Mesendoderm (in vitro differentiated cells): ENCODE results near the gene MSRB3.

Experiments
- DNase-seq: peaks from one replicate; pipeline ENCODE4 v3.0.0; 2013
- H2AK5ac ChIP-seq: 2 replicates; pipeline ENCODE4 v1.6.1; 2013; ENCODE audit warnings: low read length, inconsistent platforms
- H2BK120ac ChIP-seq: 2 replicates; pipeline ENCODE4 v1.6.1; 2013; ENCODE audit warnings: low read depth, mild to moderate bottlenecking, low read length, moderate library complexity, mixed read lengths
- H2BK15ac ChIP-seq: replicated peaks from 2 replicates; pipeline ENCODE4 v1.6.1; 2013; ENCODE audit warnings: low read depth, mild to moderate bottlenecking, moderate library complexity
- H2BK5ac ChIP-seq: 2 replicates; pipeline ENCODE4 v1.6.1; 2013; ENCODE audit warnings: low read length, inconsistent platforms
- H3K18ac ChIP-seq: 2 replicates; pipeline ENCODE4 v1.6.1; 2013; ENCODE audit warnings: mild to moderate bottlenecking, low read length, mixed read lengths
- H3K23ac ChIP-seq: one replicate; pipeline ENCODE4 v1.6.1; 2013; ENCODE audit warnings: low read length
- H3K27ac ChIP-seq: 2 replicates; pipeline ENCODE4 v1.5.1; 2013; ENCODE audit warnings: low read depth, mild to moderate bottlenecking, inconsistent platforms, low read length, moderate library complexity
- H3K27me3 ChIP-seq: 2 replicates; pipeline ENCODE4 v1.6.1; 2013; ENCODE audit warnings: low read length, control low read depth, mild to moderate bottlenecking, inconsistent platforms; ENCODE audit not compliant: insufficient read depth, poor library complexity
- H3K36me3 ChIP-seq: 2 replicates; pipeline ENCODE4 v1.6.1; 2013; ENCODE audit warnings: low read length, inconsistent platforms; ENCODE audit not compliant: control insufficient read depth, insufficient read depth
- H3K4ac ChIP-seq: one replicate; pipeline ENCODE4 v1.6.1; 2013; ENCODE audit warnings: low read depth, mild to moderate bottlenecking, low read length, moderate library complexity
- H3K4me1 ChIP-seq: 2 replicates; pipeline ENCODE4 v1.6.1; 2013; ENCODE audit warnings: low read depth, low read length, inconsistent platforms; ENCODE audit not compliant: control insufficient read depth
- H3K4me2 ChIP-seq: 2 replicates; pipeline ENCODE4 v1.6.1; 2013; ENCODE audit warnings: low read length
- H3K4me3 ChIP-seq: 2 replicates; pipeline ENCODE4 v1.5.1; 2013; ENCODE audit warnings: mild to moderate bottlenecking, low read length
- H3K56ac ChIP-seq: one replicate; pipeline ENCODE4 v1.6.1; 2013; ENCODE audit warnings: low read length
- H3K79me1 ChIP-seq: 2 replicates; pipeline ENCODE4 v1.6.1; 2013; ENCODE audit warnings: low read length, inconsistent platforms
- H3K79me2 ChIP-seq: 2 replicates; pipeline ENCODE4 v1.6.1; 2013; ENCODE audit warnings: mild to moderate bottlenecking, low read length; ENCODE audit not compliant: control insufficient read depth, insufficient read depth
- H3K9ac ChIP-seq: 2 replicates; pipeline ENCODE4 v1.6.1; 2013; ENCODE audit warnings: low read length, inconsistent platforms
- H4K5ac ChIP-seq: one replicate; pipeline ENCODE4 v1.6.1; 2013; ENCODE audit warnings: low read length
- H4K8ac ChIP-seq: one replicate; pipeline ENCODE4 v1.6.1; 2013; ENCODE audit warnings: low read depth, mild to moderate bottlenecking, control low read depth, low read length, moderate library complexity
- WGBS: extraction: QIAGEN DNeasy Blood & Tissue Kit; methylation state at CpG from one replicate; pipeline ENCODE4 v1.1.7; 2013; ENCODE audit warnings: low lambda C conversion rate, missing lambda C conversion rate; ENCODE audit not compliant: insufficient coverage; ENCODE audit errors: extremely low coverage; 5-methylcytosine and 5-hydroxymethylcytosine counted together

Gene MSRB3

GRCh38 chr12:65462484-65462883, 184.0 kb downstream of the MSRB3 start:
- Histone ChIP-seq H3K79me1 (no peaks in the 10 kb centered on the region), H4K5ac (no peak overlapping the region), H2BK120ac (no peak overlapping the region), H3K4me2 (no peak overlapping the region), H3K18ac (no peak overlapping the region), H3K4me1 (no peaks in the 10 kb centered on the region), H2BK5ac (no peak overlapping the region), H3K4ac (no peak overlapping the region), H3K9ac (no peak overlapping the region), H3K27me3 (no peaks in the 10 kb centered on the region), H2AK5ac (no peak overlapping the region), H3K23ac (no peak overlapping the region), H2BK15ac (no peak overlapping the region), H3K56ac (no peak overlapping the region), H3K4me3 (no peak overlapping the region), H4K8ac (no peak overlapping the region), H3K79me2 (no peaks in the 10 kb centered on the region), H3K27ac (no peak overlapping the region), H3K36me3 (no peaks in the 10 kb centered on the region)
- no peak for DNase-seq
- WGBS = no CpG with 5 or more reads among the region's 2 CpGs

DNA sequence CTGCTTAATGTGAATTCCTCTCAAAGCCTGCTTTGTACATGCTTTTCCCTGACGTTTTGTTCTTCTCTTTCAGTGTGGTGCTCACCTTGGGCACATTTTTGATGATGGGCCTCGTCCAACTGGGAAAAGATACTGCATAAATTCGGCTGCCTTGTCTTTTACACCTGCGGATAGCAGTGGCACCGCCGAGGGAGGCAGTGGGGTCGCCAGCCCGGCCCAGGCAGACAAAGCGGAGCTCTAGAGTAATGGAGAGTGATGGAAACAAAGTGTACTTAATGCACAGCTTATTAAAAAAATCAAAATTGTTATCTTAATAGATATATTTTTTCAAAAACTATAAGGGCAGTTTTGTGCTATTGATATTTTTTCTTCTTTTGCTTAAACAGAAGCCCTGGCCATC, 184.6 kb downstream of the MSRB3 start:
- no CpG with 5 or more reads among the region's 9 CpGs for WGBS
- Histone ChIP-seq H4K5ac (no peak overlapping the region), H3K4me1 (no peaks in the 10 kb centered on the region)

GRCh38 chr12:65463611-65464010, 185.1 kb downstream of the MSRB3 start:
- no peak overlapping the region for H3K27ac ChIP-seq
- no peak overlapping the region for H2BK15ac ChIP-seq
- H4K5ac ChIP-seq = no peak overlapping the region
- no peak overlapping the region for H4K8ac ChIP-seq
- H3K36me3 ChIP-seq = no peaks in the 10 kb centered on the region
- H3K4me2 ChIP-seq = no peak overlapping the region
- no CpG with 5 or more reads among the region's 1 CpG for WGBS
- no peak overlapping the region for H2AK5ac ChIP-seq
- H2BK5ac ChIP-seq = no peak overlapping the region
- H2BK120ac ChIP-seq = no peak overlapping the region
- H3K79me2 ChIP-seq = no peaks in the 10 kb centered on the region
- H3K4me3 ChIP-seq = no peak overlapping the region
- no peak overlapping the region for H3K18ac ChIP-seq
- no peaks in the 10 kb centered on the region for H3K27me3 ChIP-seq
- no peaks in the 10 kb centered on the region for H3K79me1 ChIP-seq
- no peak overlapping the region for H3K23ac ChIP-seq
- DNase-seq = no peak
- no peak overlapping the region for H3K4ac ChIP-seq
- H3K4me1 ChIP-seq = no peaks in the 10 kb centered on the region
- no peak overlapping the region for H3K56ac ChIP-seq
- H3K9ac ChIP-seq = no peak overlapping the region

More for the DNA sequence above, 184.6 kb downstream of the MSRB3 start:
- no peak overlapping the region for H2BK120ac ChIP-seq
- no peak overlapping the region for H3K9ac ChIP-seq
- no peak overlapping the region for H2BK15ac ChIP-seq
- no peaks in the 10 kb centered on the region for H3K79me1 ChIP-seq
- H3K4me2 ChIP-seq = no peak overlapping the region
- H4K8ac ChIP-seq = no peak overlapping the region
- H3K18ac ChIP-seq = no peak overlapping the region
- H3K23ac ChIP-seq = no peak overlapping the region
- no peaks in the 10 kb centered on the region for H3K36me3 ChIP-seq
- no peak overlapping the region for H3K4me3 ChIP-seq
- no peaks in the 10 kb centered on the region for H3K27me3 ChIP-seq
- no peak overlapping the region for H3K56ac ChIP-seq
- DNase-seq = no peak
- no peak overlapping the region for H2BK5ac ChIP-seq
- no peak overlapping the region for H3K27ac ChIP-seq
- no peaks in the 10 kb centered on the region for H3K79me2 ChIP-seq
- no peak overlapping the region for H2AK5ac ChIP-seq
- no peak overlapping the region for H3K4ac ChIP-seq

GRCh38 chr12:65464930-65465329, 186.4 kb downstream of the MSRB3 start:
- Histone ChIP-seq H3K56ac (no peak overlapping the region), H4K8ac (no peak overlapping the region), H3K27ac (no peak overlapping the region), H2BK5ac (no peak overlapping the region), H3K36me3 (no peaks in the 10 kb centered on the region), H2BK120ac (no peak overlapping the region), H4K5ac (no peak overlapping the region), H3K9ac (no peak overlapping the region), H2BK15ac (no peak overlapping the region), H3K79me1 (no peaks in the 10 kb centered on the region), H3K18ac (no peak overlapping the region), H3K23ac (no peak overlapping the region), H3K4me3 (no peak overlapping the region), H3K27me3 (no peaks in the 10 kb centered on the region), H3K79me2 (no peaks in the 10 kb centered on the region), H3K4me2 (no peak overlapping the region), H3K4ac (no peak overlapping the region), H3K4me1 (no peaks in the 10 kb centered on the region), H2AK5ac (no peak overlapping the region)
- 100% methylated on average over 1 of the region's 3 CpGs for WGBS
- DNase-seq = no peak

GRCh38 chr12:65465766-65466547, 187.5 kb downstream of the MSRB3 start:
- H3K27me3 ChIP-seq = no peaks in the 10 kb centered on the region
- H3K23ac ChIP-seq = no peak overlapping the region
- DNase-seq = no peak
- H3K4me3 ChIP-seq = no peak overlapping the region
- no peaks in the 10 kb centered on the region for H3K79me1 ChIP-seq
- WGBS = no CpG with 5 or more reads among the region's 9 CpGs
- H4K8ac ChIP-seq = no peak overlapping the region
- no peaks in the 10 kb centered on the region for H3K36me3 ChIP-seq
- no peak overlapping the region for H2BK15ac ChIP-seq
- H3K4me1 ChIP-seq = no peaks in the 10 kb centered on the region
- no peak overlapping the region for H2BK120ac ChIP-seq
- no peak overlapping the region for H2AK5ac ChIP-seq
- H4K5ac ChIP-seq = no peak overlapping the region
- no peak overlapping the region for H3K56ac ChIP-seq
- H3K9ac ChIP-seq = no peak overlapping the region
- H3K79me2 ChIP-seq = no peaks in the 10 kb centered on the region
- no peak overlapping the region for H3K18ac ChIP-seq
- H2BK5ac ChIP-seq = no peak overlapping the region
- no peak overlapping the region for H3K4me2 ChIP-seq
- H3K27ac ChIP-seq = no peak overlapping the region
- H3K4ac ChIP-seq = no peak overlapping the region

DNA sequence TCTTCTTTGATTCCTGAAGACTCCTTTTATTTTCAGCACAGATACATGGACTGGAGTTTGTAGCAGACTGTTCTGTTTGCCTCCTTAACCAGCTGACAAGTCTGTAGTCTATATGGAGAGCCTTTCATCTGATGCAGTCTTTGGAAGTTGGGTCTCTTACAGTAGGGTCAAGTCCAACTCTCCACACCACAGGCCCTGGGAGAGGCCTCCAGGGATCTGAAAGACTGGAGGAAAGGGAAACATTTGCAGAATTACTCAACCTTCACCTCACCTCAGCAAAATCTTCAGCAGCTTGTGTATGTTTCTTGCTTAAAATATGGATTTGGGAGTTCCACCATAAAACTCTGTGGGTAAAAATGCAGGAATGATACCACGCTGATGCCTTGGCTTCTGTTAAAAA, 188.4 kb downstream of the MSRB3 start:
- no peaks in the 10 kb centered on the region for H3K36me3 ChIP-seq
- no peak overlapping the region for H3K9ac ChIP-seq
- H3K18ac ChIP-seq = no peak overlapping the region
- H3K4me1 ChIP-seq = no peaks in the 10 kb centered on the region
- DNase-seq = no peak
- no peaks in the 10 kb centered on the region for H3K79me1 ChIP-seq
- H3K27me3 ChIP-seq = no peaks in the 10 kb centered on the region
- no peak overlapping the region for H2BK5ac ChIP-seq
- H3K4me2 ChIP-seq = no peak overlapping the region
- no peak overlapping the region for H4K5ac ChIP-seq
- H3K79me2 ChIP-seq = no peaks in the 10 kb centered on the region
- H3K27ac ChIP-seq = no peak overlapping the region
- H4K8ac ChIP-seq = no peak overlapping the region
- no peak overlapping the region for H2AK5ac ChIP-seq
- H3K23ac ChIP-seq = no peak overlapping the region
- no peak overlapping the region for H3K4me3 ChIP-seq
- H3K56ac ChIP-seq = no peak overlapping the region
- no peak overlapping the region for H3K4ac ChIP-seq
- no peak overlapping the region for H2BK120ac ChIP-seq
- no peak overlapping the region for H2BK15ac ChIP-seq
- WGBS = no CpG with 5 or more reads among the region's 1 CpG
